HG03159 (cell line): ENCODE measurements around the gene NRAP.

Source experiments
- ATAC-seq: cut with Tn5 transposase; IDR thresholded peaks from one replicate; pipeline ENCODE4 v1.9.1; 2021; ENCODE audit warnings: mild to moderate bottlenecking, moderate library complexity; ENCODE audit not compliant: unreplicated experiment

Gene NRAP

DNA sequence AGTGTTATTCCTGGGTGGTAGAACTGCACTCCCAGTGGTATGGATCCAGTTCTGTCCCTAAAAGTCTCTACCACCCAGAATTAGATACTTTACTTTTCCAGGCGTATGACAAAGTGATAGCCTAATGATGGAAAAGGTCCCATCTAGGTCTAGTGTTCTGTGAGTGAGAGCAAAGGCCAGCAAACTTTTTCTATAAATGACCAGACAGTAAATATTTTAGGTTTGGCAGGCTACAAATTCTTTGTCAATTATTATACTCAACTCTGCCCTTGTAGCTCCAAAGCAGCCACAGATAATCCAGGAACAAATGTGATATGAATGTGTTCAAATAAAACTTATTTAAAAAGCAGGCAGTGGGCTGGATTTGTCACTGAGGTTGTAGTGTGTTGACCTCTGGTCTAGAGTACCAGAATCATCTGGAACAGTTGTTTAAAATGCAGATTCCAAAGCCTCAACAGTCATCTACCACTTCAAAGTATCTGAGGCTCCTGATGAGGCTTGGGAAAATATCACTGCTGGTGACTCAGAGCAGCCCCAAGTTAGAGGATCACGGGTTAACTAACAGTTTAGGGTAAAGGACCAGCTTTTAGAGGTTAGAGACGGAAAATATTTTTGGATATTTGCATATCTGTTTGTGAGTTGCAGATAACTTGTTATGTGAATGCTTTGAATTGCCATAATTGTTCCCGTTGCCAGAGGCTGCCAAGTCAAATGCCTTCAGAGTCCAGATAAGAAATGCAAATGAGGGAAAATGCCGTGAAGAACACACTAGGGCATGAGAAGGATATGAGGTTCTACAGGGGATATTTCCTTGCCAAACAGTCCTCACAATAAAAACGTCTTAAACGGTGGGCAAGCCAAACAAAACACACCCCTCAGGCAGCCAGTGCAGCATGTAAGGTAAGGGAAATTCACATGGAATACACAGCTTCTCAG is 19.4 kb downstream of the NRAP start:
- no peak for ATAC-seq

- ATAC-seq = no peak
Measured at GRCh38 chr10:113643183-113643582, 20.7 kb downstream of the NRAP start.

DNA sequence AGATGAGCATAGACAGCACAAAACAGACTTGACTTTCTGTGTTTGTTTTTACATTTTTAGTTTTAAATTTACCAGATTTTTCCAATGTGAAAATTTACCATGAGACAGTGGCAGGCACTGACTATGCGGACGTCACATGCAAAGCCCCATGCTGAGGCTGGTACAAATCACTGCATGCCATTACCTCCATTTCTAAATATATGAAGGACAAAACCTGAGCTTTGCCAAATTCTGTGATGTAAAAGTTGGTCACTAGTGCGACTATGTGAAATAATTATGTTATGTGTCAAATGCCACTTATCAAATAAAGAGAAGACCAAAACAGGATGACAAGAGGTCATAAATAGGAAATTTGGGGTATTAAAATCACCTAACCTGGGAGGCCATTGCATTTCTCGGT is 22.1 kb downstream of the NRAP start:
- ATAC-seq = no peak

DNA sequence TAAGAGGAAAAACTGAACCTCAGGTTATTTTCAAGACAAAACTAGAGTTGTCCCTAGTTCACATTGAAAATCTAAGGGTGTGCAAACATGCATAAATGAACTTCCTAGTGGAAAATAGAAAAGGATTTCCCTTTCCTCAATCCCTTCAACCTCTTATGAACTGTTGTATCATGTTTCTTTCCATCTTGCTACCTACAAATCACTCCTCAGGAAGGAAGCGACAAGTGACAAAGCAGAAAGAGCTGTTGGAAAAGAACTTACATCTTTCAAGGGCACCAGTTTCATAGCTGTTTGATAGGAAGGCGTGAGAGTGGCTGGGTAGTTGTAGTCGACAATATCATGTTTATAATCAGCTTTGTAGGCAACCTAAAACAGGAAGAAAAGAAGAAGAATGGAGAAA is 23.9 kb downstream of the NRAP start:
- ATAC-seq = no peak

DNA sequence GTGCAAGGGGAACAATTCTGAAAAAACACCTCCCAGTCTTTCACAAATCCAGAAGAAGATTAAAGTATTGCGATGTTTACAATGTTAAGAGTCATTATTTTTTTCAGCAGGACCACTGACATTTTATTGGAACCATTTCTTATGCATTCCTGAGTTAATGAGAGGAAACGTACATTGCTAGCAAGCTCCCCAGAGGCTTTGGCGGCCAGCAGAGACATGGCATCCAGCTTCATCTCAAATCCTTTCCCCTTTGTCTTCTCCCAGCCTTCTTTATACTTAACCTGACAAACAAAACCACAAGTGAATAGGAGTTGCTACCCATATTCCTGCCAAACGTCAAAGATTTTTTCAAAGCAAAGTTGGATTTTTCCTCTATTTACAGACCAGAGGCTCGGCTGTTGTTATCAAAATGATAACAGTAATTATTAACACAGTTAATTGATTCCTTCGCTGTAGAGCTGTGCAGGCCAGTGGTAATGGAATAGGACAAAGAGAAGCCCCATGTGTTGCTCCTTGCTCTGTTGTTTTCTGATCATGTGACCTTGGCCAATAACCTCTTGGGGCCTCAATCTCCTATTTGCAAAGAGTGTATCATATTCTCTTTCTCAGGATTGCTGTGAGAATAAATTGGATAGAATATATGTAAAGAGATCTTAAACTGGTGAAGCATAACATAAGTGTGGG is 32.0 kb downstream of the NRAP start:
- ATAC-seq = no peak

- no peak for ATAC-seq
Measured at GRCh38 chr10:113630929-113631533, 32.8 kb downstream of the NRAP start.

GRCh38 chr10:113628607-113629153 is 35.2 kb downstream of the NRAP start:
- no peak for ATAC-seq

DNA sequence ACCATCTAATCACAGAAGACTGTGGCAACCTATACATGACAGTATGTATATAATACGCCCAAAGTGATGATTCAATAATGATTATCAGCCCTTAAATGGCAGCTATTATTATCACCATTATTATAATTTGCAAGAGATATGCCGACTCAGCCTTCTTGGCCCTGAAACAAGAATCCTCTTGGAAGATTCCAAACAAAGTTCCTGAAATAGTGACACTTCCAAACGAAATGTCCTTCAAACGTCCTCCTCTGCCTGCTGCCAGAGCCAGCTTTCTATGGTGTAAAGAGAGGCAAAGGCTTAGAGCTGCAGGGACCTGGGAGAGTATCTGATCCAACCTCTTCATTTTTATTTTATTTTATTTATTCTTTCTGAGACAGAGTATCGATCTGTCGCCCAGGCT is 36.0 kb downstream of the NRAP start:
- ATAC-seq = no peak

DNA sequence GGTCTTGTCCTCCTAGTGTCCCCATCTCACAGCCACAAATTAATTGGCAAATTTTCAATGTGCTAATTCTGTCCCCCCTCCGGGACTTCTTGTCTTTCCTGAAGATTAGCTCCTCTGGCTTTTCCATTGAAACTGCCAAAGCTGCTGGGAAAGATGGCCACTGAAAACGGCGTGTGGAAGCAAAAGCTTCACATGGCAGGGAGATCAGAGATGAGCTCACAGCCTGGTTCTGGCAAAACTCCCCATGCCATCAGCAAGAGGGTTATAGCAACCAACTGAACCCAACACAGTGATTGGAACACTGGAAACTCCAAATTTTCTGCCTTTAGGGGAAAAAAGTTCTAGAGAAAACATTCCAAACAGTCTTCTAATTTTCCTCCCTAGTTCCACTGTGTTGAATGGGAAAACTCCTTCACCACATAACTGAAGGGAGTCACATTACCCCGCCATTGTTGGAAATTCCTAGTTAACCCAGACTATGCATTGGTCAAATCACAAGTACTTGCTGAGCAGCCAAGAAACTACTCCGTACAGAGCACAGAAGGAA is 37.0 kb downstream of the NRAP start:
- ATAC-seq = no peak

- ATAC-seq = no peak
Measured at GRCh38 chr10:113625461-113626186, 38.2 kb downstream of the NRAP start.

GRCh38 chr10:113622831-113623230 is 41.0 kb downstream of the NRAP start:
- no peak for ATAC-seq

- ATAC-seq = no peak
Measured at GRCh38 chr10:113621799-113622198, 42.0 kb downstream of the NRAP start.

DNA sequence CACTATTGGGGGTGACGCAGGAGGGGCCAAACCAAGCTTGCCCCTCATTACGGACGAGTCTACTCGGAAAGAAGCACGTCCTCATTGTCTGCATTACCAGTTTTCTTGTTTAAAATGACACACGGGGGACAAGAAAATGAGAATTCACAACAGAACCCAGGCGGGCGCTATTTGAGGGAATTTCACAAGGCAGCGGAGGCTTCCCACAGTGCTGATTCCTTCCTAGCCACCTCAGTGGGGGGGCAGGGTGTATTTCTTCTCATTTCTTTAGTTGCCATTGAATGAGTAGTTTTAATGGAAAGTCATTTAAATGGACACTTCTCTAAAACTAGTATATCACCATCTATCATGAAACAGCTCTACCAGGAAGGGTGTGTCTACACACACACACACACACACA is 42.9 kb downstream of the NRAP start:
- ATAC-seq = no peak

GRCh38 chr10:113620511-113620910 is 43.3 kb downstream of the NRAP start:
- no peak for ATAC-seq

GRCh38 chr10:113619401-113619800 is 44.4 kb downstream of the NRAP start:
- no peak for ATAC-seq

DNA sequence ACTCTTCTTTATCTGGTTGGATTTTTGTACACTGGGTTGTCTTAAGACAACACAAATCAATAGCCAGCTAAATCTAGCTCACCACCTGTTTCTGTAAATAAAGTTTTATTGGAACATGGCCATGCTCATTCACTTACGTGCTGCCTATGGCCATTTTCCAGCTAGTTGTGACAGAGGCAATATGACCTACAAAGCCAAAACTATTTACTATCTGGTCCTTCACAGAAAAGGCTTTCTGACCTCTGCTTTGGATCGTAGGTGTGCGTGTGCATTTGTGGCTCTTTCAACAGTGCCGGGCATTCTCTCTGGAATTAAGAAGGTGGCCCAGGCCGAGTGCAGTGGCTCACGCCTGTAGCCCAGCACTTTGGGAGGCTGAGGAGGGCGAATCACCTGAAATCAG is 45.5 kb downstream of the NRAP start:
- no peak for ATAC-seq

DNA sequence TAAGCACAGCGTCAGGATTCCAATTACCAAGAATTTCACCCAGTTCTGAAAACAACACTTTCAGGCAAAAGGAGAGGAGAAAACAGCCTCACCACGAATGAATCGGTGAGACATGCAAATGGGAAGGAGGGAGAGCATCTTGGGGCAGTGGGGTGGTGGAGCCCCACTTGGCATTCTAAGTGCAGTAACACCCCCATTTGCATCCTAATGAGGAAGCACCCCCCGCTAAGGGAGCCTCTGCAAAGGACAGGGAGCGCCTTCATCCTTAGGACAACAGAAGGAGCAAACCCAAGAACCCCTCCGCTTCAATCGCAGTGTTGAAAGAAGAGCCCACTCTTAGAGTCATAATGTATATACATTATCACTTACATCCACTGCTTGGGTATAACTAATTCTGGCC is 46.8 kb downstream of the NRAP start:
- no peak for ATAC-seq

DNA sequence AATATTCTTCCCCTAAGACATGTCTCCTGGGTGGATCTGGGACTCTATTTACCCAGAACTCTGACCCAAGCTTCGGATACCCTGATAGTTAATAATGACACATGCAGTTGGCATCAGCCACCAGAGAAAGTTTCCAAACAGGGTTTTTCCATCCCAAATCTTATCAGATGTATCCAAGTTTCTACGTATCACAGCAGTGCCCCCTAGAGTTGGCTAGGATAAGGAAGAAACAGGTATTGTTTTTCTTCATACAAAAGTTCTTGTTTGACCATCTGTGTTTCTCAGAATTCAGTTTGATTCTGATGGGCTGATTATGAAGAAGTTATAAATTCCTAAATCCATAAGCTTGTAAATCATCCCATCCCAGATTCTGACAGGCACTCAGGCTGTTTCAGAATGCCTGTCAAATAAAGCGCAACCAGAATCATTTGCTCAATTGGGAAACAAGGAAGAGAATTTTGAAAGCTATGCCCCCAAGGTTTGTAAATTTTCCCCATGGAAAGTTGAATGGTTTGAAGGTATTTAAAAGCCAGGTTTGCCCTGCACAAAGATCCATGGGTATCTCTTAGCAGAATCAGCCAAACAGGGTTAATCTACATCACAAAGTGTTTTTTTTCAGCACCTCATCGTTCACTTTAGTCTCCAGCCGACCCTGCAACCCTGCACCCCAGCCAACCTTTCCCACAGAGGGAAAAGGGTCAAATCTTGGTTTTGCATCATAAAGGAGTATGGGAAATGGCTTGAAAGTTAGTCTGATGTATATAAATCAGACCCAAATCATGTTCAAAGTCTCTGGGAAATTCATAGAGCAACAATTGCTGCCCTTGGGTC is 47.4 kb downstream of the NRAP start:
- ATAC-seq = no peak

DNA sequence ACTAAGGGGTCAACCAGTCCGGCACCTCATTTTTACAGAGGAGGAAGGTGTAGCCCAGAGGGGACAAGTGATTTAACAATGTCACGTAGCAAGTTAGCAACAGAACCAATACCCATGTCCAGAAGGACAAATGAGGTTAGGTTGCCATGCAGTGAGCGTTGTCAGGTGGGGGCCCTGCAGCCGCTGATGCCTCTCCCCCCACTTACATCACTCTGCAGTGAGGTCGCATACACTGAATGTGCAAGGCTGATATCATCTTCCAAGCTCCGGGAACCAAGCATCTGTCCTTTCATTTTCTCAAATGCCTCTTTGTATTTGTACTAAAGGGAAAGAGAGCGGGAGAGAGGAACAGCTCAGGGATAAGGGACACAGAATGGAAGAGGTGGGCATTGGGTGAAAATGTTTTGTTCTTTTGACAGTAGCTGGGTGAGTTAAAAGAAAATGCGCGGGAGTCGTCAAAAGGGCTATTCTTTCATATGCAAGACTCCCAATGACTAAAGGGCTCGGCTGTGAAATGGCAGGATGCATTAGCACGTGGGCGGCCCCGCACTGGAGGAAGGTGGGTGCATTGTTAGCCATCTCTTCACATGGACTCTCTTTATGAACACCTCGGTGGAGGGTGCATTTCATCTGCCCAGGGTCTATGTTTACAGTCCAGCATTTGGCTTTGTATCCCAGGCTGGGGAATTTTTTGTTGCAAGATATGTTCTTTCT is 49.7 kb downstream of the NRAP start:
- ATAC-seq = no peak
